Measurements from ENCODE around the gene ASB3.

- TF ChIP-seq CTCF (IDR thresholded peaks at IDR 0.05; ENCODE audit: borderline replicate concordance, extremely low read depth, low read length, poor library complexity, severe bottlenecking) (no peak), EZH2 (IDR thresholded peaks at IDR 0.05; ENCODE audit: borderline replicate concordance, low read depth, low read length, severe bottlenecking) (no peak)
Observed at GRCh38 chr2:53786705-53787613, at the start of gene ASB3, which contains the start of gene ERLEC1.
